ENCODE data around the gene PCP2.
A peak's percentile ranks its signal among the peaks of the same experiment; 100 is the strongest.

Gene PCP2

DNA sequence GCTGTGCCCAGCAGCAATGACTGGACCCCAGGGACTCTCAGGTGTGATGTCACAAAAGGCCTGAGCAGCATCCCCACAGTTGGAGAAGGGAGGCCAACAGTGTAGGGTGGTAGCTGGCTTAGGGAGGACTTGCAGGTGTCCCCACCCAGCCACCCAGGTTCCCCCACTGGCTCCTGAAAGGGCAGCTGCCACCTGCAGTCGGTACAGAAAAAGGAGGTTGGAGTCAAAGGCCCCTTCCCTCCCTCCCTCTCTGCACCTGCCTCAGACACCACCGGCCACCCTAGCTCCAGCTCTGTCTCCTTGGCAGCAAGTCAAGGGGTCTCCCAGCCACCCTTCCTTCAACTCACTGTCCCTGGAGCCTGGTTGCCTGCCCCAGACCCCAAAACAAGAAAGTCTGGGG is at the start of gene PCP2:
TSS of gene PCP2 (minus strand) at position 22 of the 400 bp plus-strand sequence. CDS start 262 bp downstream, outside the sequence.
- no peak for ATAC-seq

DNA sequence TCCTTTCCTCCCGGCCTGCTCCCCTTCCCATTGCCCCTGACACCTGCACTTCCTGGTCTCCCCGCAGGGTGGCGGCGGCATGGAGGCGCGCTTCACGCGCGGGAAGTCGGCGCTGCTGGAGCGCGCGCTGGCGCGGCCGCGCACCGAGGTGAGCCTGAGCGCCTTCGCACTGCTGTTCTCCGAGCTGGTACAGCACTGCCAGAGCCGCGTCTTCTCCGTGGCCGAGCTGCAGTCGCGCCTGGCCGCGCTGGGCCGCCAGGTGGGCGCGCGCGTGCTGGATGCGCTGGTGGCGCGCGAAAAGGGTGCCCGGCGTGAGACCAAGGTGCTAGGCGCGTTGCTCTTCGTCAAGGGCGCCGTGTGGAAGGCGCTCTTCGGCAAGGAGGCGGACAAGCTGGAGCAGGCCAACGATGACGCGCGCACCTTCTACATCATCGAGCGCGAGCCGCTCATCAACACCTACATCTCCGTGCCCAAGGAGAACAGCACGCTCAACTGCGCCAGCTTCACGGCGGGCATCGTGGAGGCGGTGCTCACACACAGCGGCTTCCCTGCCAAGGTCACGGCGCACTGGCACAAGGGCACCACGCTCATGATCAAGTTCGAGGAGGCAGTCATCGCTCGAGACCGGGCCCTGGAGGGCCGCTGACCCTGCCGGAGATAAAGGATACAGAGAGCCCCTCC is 48.8 kb upstream of the PCP2 start:
- no peak for ATAC-seq

DNA sequence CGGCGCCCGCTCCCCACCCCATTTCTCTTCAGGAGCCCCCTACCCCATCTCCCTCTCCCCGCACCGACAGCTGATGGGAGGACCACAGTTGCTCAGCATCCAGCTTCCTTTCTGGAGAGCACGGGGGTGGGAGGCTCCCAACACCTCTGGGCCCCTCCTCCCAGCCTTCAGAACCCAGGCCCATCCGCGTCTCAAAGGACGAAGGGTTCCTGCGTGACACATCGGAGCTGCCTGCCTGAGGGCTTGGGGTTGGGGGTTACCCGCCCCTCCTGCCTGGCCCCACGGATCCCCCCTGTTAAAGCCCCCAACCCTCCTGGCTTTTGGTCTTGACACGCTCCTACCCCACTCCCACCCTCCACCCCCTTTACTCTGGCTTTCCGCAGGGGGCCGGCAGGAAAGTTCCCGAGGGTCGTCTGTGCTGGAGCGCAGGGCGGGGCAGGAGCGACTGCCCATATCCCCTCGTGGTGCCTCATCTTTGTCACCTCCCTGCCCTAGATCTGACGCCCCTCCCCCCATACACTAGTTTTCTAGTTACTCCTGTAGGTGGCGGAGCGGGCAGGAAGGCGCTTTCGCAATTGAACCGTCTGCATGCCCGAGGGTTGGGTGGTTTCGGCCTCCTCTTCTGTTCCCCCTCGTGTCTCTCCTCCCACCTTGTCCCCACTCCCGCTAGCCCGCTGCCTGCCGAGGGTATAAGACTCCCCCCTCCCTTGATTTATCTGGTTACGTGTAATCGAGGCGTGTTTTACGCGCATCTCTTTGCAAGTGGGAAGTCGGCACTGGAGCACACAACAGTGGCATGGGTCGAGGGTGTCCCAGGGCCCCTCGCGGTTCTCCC is 48.0 kb upstream of the PCP2 start:
- ATAC-seq: peak; percentile 46 to 52

GRCh38 chr19:7680606-7681339 is 47.3 kb upstream of the PCP2 start, which contains the start of gene TRAPPC5:
Gene TRAPPC5, plus strand, starts transcription at chr19:7680833. Its CDS starts 1,421 bp downstream, at chr19:7682254.
- peak; percentile 28 to 36 for ATAC-seq

DNA sequence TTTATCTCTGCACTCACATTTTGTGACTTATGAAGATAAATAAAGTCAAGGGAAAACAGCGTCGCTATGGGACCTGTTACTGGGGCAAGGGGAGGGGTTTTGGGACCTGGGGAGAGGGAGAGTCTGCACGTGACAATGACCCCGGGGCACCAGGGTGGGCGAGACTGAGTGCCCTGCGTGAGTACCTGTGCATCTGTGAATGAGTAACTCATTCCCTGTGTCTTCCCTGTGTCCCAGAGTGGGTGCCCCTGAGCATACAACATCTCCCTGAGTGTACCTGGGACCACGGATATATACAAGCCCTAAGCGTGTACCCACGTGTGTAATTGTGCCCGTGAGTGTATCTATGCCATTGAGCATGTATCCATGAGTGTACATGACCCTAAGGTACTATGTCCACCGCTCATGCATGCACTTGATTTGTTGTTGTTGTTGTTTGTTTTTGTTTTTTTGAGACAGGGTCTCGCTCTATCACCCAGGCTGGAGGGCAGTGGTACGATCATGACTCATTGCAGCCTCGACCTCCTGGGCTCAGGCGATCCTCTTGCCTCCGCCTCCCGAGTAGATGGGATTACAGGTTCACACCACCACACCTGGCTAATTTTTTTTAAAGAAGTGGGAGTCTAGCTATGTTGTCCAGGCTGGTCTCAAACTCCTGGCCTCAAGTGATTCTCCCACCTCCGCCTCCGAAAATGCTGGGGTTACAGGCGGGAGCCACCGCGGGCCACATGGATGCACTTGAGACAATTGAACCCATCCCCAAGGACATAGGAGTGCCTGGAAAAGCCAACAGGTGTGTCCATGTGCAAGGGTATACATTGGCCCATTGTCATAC is 46.5 kb upstream of the PCP2 start:
- no peak for ATAC-seq

GRCh38 chr19:7678971-7679751 is 45.6 kb upstream of the PCP2 start:
- ATAC-seq: peak; percentile 71 to 76

GRCh38 chr19:7677669-7678311 is 44.3 kb upstream of the PCP2 start:
- ATAC-seq: no peak

DNA sequence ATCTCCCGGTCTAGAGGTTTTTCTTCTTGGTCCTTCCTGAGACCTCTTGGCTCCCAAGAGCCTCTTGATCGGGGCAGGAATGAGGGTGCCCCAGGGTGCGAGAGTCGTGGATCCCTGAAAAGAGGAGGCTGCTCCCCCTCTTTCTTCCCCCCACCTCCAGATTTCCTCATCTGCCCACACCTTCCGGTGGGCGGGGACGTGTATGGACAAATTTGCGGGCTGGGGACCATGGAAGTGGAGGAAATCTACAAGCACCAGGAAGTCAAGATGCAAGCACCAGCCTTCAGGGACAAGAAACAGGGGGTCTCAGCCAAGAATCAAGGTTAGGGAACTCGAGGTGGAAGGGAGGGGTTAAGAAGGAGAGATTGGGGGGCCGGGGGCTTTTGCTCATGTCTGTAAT is 43.3 kb upstream of the PCP2 start, which contains the start of gene MCEMP1:
TSS of gene MCEMP1 (plus strand) at position 237 of the 400 bp plus-strand sequence. CDS start at position 268, 31 bp downstream.
- ATAC-seq: no peak

GRCh38 chr19:7676376-7676775 is 42.9 kb upstream of the PCP2 start:
- ATAC-seq: no peak

- peak in 1 of 2 donors; percentile 40 for ATAC-seq
Measured at GRCh38 chr19:7674010-7675005, 40.8 kb upstream of the PCP2 start.

GRCh38 chr19:7672522-7672921 is 39.0 kb upstream of the PCP2 start:
- ATAC-seq: no peak

GRCh38 chr19:7670790-7671189 is 37.3 kb upstream of the PCP2 start:
- ATAC-seq: no peak

- ATAC-seq: no peak
Measured at GRCh38 chr19:7670150-7670783, 36.7 kb upstream of the PCP2 start.

GRCh38 chr19:7669641-7670040 is 36.1 kb upstream of the PCP2 start:
- ATAC-seq: no peak

GRCh38 chr19:7668842-7669241 is 35.3 kb upstream of the PCP2 start, which contains the start of gene RETN:
Gene RETN, plus strand, starts transcription at chr19:7669049. Its CDS starts 278 bp downstream, at chr19:7669327.
- no peak for ATAC-seq

DNA sequence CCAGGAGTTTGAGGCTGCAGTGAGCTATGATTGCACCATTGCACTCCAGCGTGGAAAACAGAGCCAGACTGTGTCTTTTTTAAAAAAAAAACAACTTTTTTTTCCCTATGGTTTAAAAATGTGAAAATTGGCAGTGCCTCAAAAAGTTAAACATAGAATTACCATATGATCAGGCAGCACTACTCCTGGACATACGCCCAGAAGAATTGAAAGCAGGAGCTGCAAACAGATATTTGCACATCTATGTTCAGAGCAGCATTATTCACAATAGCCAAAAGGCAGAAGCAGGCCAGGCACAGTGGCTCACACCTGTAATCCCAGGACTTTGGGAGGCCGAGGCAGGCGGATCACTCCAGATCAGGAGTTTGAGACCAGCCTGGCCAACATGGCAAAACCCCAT is 31.6 kb upstream of the PCP2 start:
- no peak for ATAC-seq

- ATAC-seq: no peak
Measured at GRCh38 chr19:7663706-7664105, 30.2 kb upstream of the PCP2 start.

DNA sequence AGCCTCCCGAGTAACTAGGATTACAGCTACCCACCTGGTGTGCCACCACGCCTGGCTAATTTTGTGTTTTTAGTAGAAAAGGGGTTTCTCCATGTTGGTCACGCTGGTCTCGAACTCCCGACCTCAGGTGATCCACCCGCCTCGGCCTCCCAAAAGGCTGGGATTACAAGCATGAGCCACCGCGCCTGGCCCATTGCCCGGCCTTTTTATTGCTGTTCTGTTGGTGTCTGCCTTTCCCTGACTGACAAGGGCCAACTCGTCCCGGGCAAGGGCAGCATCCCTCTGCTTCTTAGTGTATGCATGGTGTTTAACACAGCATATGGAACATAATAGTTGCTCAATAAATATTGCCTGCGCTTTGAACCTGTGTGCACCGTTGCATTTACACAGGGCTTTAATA is 29.1 kb upstream of the PCP2 start:
- ATAC-seq: no peak
